GM19023 (cell line): ENCODE results near the gene ZSCAN9.
A peak's percentile ranks its signal among the peaks of the same experiment; 100 is the strongest.

Experiments
- ATAC-seq: cut with Tn5 transposase; IDR thresholded peaks from one replicate; pipeline ENCODE4 v1.9.1; 2021; ENCODE audit warnings: mild to moderate bottlenecking, moderate library complexity; ENCODE audit not compliant: unreplicated experiment

ZSCAN9 gene

GRCh38 chr6:28266563-28266961, 41.5 kb downstream of the ZSCAN9 start:
- ATAC-seq: no peak

GRCh38 chr6:28266962-28267694, 42.1 kb downstream of the ZSCAN9 start, which contains the start of gene ZSCAN26:
Gene ZSCAN26 (plus strand): TSS chr6:28267143. CDS start chr6:28271920, 4,777 bp downstream.
- ATAC-seq: peak; percentile 96

GRCh38 chr6:28267695-28268059, 42.6 kb downstream of the ZSCAN9 start:
- no peak for ATAC-seq

- ATAC-seq: no peak
Observed at GRCh38 chr6:28269492-28269891, 44.4 kb downstream of the ZSCAN9 start.

GRCh38 chr6:28274888-28275287, 49.8 kb downstream of the ZSCAN9 start:
- ATAC-seq: no peak

- ATAC-seq: no peak
Observed at GRCh38 chr6:28277746-28278145, 52.7 kb downstream of the ZSCAN9 start.

- ATAC-seq: no peak
Observed at GRCh38 chr6:28280595-28281287, 55.7 kb downstream of the ZSCAN9 start.

- ATAC-seq: peak; percentile 83
Observed at GRCh38 chr6:28281288-28282064, 56.4 kb downstream of the ZSCAN9 start, which contains the start of gene PGBD1. Gene PGBD1 (plus strand): TSS chr6:28281572. CDS start chr6:28283814, 2,242 bp downstream.

- no peak for ATAC-seq
Observed at GRCh38 chr6:28282926-28283325, 57.9 kb downstream of the ZSCAN9 start.
